ENCODE results near the gene PROZ. TPM values are rescaled to one million over a fixed set of nuclear protein-coding genes. Genes with fewer than 3 reads are reported as not detected.

The PROZ gene
- total RNA-seq, 1 experiment from 2014 or later = not detected

- RAD21 ChIA-PET (ENCODE audit: low non-redundant PET in 1 of 2, low total read pairs in 2 of 2, uncharacterized antibody in 2 of 2, unreplicated experiment in 2 of 2) = no interaction called here
- TF ChIP-seq SIN3A (IDR thresholded peaks at IDR 0.05; ENCODE audit: low read depth) = no peak
- TF ChIP-seq JUND (IDR thresholded peaks at IDR 0.05) = no peak
- no peak for TF ChIP-seq EGR1 (IDR thresholded peaks at IDR 0.05; ENCODE audit: low read depth)
- TF ChIP-seq SP1 (IDR thresholded peaks at IDR 0.05; ENCODE audit: low read depth) = no peak
- TF ChIP-seq CEBPB (IDR thresholded peaks at IDR 0.05; ENCODE audit: low read depth) = no peak
- TF ChIP-seq CBX3 (IDR thresholded peaks at IDR 0.05; ENCODE audit: low read depth) = no peak
- no peak for TF ChIP-seq EZH2phosphoT487 (IDR thresholded peaks at IDR 0.05; ENCODE audit: borderline replicate concordance)
- no peak for TF ChIP-seq REST (IDR thresholded peaks at IDR 0.05; ENCODE audit: low read depth)
- TF ChIP-seq ZBTB33 (IDR thresholded peaks at IDR 0.05; ENCODE audit: extremely low read depth, insufficient replicate concordance, low read length) = no peak
- no peak for TF ChIP-seq SRF (IDR thresholded peaks at IDR 0.05; ENCODE audit: low read depth)
- TF ChIP-seq YY1 (IDR thresholded peaks at IDR 0.05; ENCODE audit: extremely low read depth, insufficient replicate concordance, low read depth, low read length) = no peak
- no peak for TF ChIP-seq POLR2A (IDR thresholded peaks at IDR 0.05; ENCODE audit: borderline replicate concordance, extremely low read depth, insufficient read depth, insufficient read length)
- TF ChIP-seq ZFX (IDR thresholded peaks at IDR 0.05) = no peak
- no peak for TF ChIP-seq ZNF274 (IDR thresholded peaks at IDR 0.05; ENCODE audit: low read depth, low read length)
- no peak for TF ChIP-seq MAX (IDR thresholded peaks at IDR 0.05)
- no peak for TF ChIP-seq TCF7L2 (IDR thresholded peaks at IDR 0.05; ENCODE audit: borderline replicate concordance, extremely low read depth, insufficient read depth, insufficient read length)
- TF ChIP-seq POLR2AphosphoS5 (IDR thresholded peaks at IDR 0.05; ENCODE audit: low read depth, low read length) = no peak
- no peak for TF ChIP-seq ELF1 (IDR thresholded peaks at IDR 0.05; ENCODE audit: borderline replicate concordance, low read depth)
- TF ChIP-seq EZH2 (IDR thresholded peaks at IDR 0.05) = no peak
These were observed 34.1 kb upstream of the PROZ start for GRCh38 chr13:113124211-113124970.

More at GRCh38 chr13:113124211-113124970, 34.1 kb upstream of the PROZ start:
- ChIA-PET CTCF (no interaction called here), POLR2A (no interaction called here)
- no peaks in the 10 kb centered on the region for H4K20me1 ChIP-seq (ENCODE audit: insufficient read depth)
- H3K4me3 ChIP-seq (replicated peaks in 1 of 2; ENCODE audit: low read depth in 1 of 2, low read length in 2 of 2) = no peak overlapping the region
- ATAC-seq = no peak
- no peaks in the 10 kb centered on the region for H3K36me3 ChIP-seq (ENCODE audit: control insufficient read depth in 1 of 2, insufficient read depth in 2 of 2, low read length in 2 of 2)
- no peak overlapping the region for H3K9ac ChIP-seq (ENCODE audit: low read length)
- intact Hi-C loops (cut with micrococcal nuclease) = loop anchor here (5.0 kb wide), 1 partner anchor 87 kb away; no protein-coding TSS in a partner anchor
- peaks cover 5% of the 10 kb centered on the region; the same call in 1 of the 2 replicates for H3K27me3 ChIP-seq (ENCODE audit: insufficient read depth, low read length)
- no peaks in the 10 kb centered on the region for H3K79me2 ChIP-seq (ENCODE audit: insufficient read depth, low read length)
- no peak overlapping the region for H2AFZ ChIP-seq (ENCODE audit: low read depth, low read length, poor library complexity, severe bottlenecking)
- no peaks in the 10 kb centered on the region for H3K9me2 ChIP-seq (ENCODE audit: insufficient read depth)
- H3K9me3 ChIP-seq (ENCODE audit: control insufficient read depth in 1 of 2, insufficient read depth in 1 of 2, low read depth in 1 of 2, low read length in 2 of 2) = no peaks in the 10 kb centered on the region
- peaks cover 4 to 14% of the 10 kb centered on the region in 2 experiments; a peak in 3 of 4 replicates for H3K4me1 ChIP-seq (ENCODE audit: control insufficient read depth in 1 of 2, insufficient read depth in 2 of 2, low read length in 2 of 2)
- BruUV-seq (replicated peaks) = no TSS peak
- no peak for DNase-seq (ENCODE audit: low read depth, low spot score)
- no peak overlapping the region for H3K27ac ChIP-seq (ENCODE audit: low read depth, low read length)
- no peak overlapping the region for H3K4me2 ChIP-seq (ENCODE audit: low read length)

Measured in HCT116 (cell line).